ENCODE data around the gene PTPRG.

GRCh38 chr3:61812517-61812916 is 251.1 kb downstream of the PTPRG start:
- no peak for TF ChIP-seq CTCF (IDR thresholded peaks at IDR 0.05)
- no peak for TF ChIP-seq POLR2A (IDR thresholded peaks at IDR 0.05; ENCODE audit: low read depth)

Data from esophagus muscularis mucosa (tissue), 3 donors.